Measurements from ENCODE around the gene FOXI2. TPM values are rescaled to one million over a fixed set of nuclear protein-coding genes. Genes with fewer than 3 reads are reported as not detected.

The FOXI2 gene
- not detected in 2 replicates for total RNA-seq

GRCh38 chr10:127736915-127737562, at the start of gene FOXI2:
TSS of gene FOXI2 (plus strand) at chr10:127737185. CDS start at chr10:127737274, 89 bp downstream.

Other genes with a start within 250 kb of the FOXI2 start
- gene NPS, start 187.9 kb upstream of the FOXI2 start, total RNA-seq = not detected in 2 replicates
- not detected in 2 replicates for gene CLRN3, start 155.8 kb downstream of the FOXI2 start, total RNA-seq
- gene PTPRE, start 169.9 kb downstream of the FOXI2 start, total RNA-seq = 1.0 and 1.7 TPM in 2 replicates

Data from bronchus fibroblast of lung (primary cell).